HEK293 (cell line): Measurements from ENCODE around the gene FAM131B.

ENCODE experiments used
- CTCF ChIP-seq: fragments of 450-650 bp; formaldehyde crosslinking; IDR thresholded peaks from 2 replicates; pipeline ENCODE4 v1.5.1; 2016; ENCODE audit warnings: missing biosample characterization, missing genetic modification characterization
- GLI4 ChIP-seq: fragments of 450-650 bp; formaldehyde crosslinking; IDR thresholded peaks from 2 replicates; pipeline ENCODE4 v1.5.1; 2016; ENCODE audit warnings: missing biosample characterization, missing genetic modification characterization
- SP2 ChIP-seq: fragments of 450-650 bp; formaldehyde crosslinking; IDR thresholded peaks from 2 replicates; pipeline ENCODE4 v1.5.1; 2016; ENCODE audit warnings: missing biosample characterization, missing genetic modification characterization
- SP7 ChIP-seq: fragments of 450-650 bp; formaldehyde crosslinking; IDR thresholded peaks from 2 replicates; pipeline ENCODE4 v1.5.1; 2016; ENCODE audit warnings: missing biosample characterization, missing genetic modification characterization
- ZNF146 ChIP-seq: fragments of 450-650 bp; formaldehyde crosslinking; IDR thresholded peaks from 2 replicates; pipeline ENCODE4 v1.5.1; 2016; ENCODE audit warnings: missing biosample characterization, missing genetic modification characterization
- ZNF18 ChIP-seq: fragments of 450-650 bp; formaldehyde crosslinking; IDR thresholded peaks from 2 replicates; pipeline ENCODE4 v1.5.1; 2016; ENCODE audit warnings: missing biosample characterization, missing genetic modification characterization
- ZNF223 ChIP-seq: fragments of 450-650 bp; formaldehyde crosslinking; IDR thresholded peaks from 2 replicates; pipeline ENCODE4 v1.5.1; 2016; ENCODE audit warnings: missing biosample characterization, missing genetic modification characterization
- ZNF501 ChIP-seq: fragments of 450-650 bp; formaldehyde crosslinking; IDR thresholded peaks from 2 replicates; pipeline ENCODE4 v1.5.1; 2016; ENCODE audit warnings: missing biosample characterization, missing genetic modification characterization
- TF ChIP-seq, protein P1 (sequence below): fragments of 450-650 bp; formaldehyde crosslinking; IDR thresholded peaks from 2 replicates; pipeline ENCODE4 v1.5.1; 2016; ENCODE audit warnings: missing biosample characterization, missing genetic modification characterization

GRCh38 chr7:143325240-143325639 lies 37.3 kb downstream of the FAM131B start:
- TF ChIP-seq SP2 (tag by site-specific recombination) (no peak), SP7 (tag by site-specific recombination) (no peak), GLI4 (no peak), CTCF (no peak), ZNF501 (no peak), ZNF223 (tag by site-specific recombination) (no peak), ZNF146 (tag by site-specific recombination) (no peak), ZNF18 (tag by site-specific recombination) (no peak)
- TF ChIP-seq, protein P1, sequence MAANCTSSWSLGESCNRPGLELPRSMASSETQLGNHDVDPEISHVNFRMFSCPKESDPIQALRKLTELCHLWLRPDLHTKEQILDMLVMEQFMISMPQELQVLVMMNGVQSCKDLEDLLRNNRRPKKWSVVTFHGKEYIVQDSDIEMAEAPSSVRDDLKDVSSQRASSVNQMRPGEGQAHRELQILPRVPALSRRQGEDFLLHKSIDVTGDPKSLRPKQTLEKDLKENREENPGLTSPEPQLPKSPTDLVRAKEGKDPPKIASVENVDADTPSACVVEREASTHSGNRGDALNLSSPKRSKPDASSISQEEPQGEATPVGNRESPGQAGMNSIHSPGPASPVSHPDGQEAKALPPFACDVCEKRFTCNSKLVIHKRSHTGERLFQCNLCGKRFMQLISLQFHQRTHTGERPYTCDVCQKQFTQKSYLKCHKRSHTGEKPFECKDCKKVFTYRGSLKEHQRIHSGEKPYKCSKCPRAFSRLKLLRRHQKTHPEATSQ, result no peak
